Nephron progenitor cell (in vitro differentiated cells): ENCODE measurements around the gene ITGB5.

Experiments used
- DNase-seq: peaks from one replicate; pipeline ENCODE4 v3.0.0; 2021
- H3K27ac Mint-ChIP-seq: 2 replicates; pipeline ENCODE4 v1.8.0; 2021; ENCODE audit warnings: mild to moderate bottlenecking, moderate library complexity, mixed read lengths
- H3K27me3 Mint-ChIP-seq: 2 replicates; pipeline ENCODE4 v1.8.0; 2021; ENCODE audit warnings: mild to moderate bottlenecking, low read depth, mixed read lengths; ENCODE audit not compliant: poor library complexity
- H3K36me3 Mint-ChIP-seq: 2 replicates; pipeline ENCODE4 v1.8.0; 2021; ENCODE audit warnings: low read depth, mixed read lengths
- H3K4me1 Mint-ChIP-seq: 2 replicates; pipeline ENCODE4 v1.8.0; 2021; ENCODE audit warnings: mixed read lengths
- H3K4me3 Mint-ChIP-seq: 2 replicates; pipeline ENCODE4 v1.8.0; 2021; ENCODE audit warnings: mild to moderate bottlenecking, moderate library complexity, mixed read lengths
- H3K9me3 Mint-ChIP-seq: 2 replicates; pipeline ENCODE4 v1.8.0; 2021; ENCODE audit warnings: mild to moderate bottlenecking, moderate library complexity, mixed read lengths
- CTCF ChIP-seq: fragments of 200-600 bp; sonication (generic); IDR thresholded peaks from 2 replicates; pipeline ENCODE4 v1.5.0; 2021; ENCODE audit warnings: antibody characterized with exemption

Gene ITGB5

DNA sequence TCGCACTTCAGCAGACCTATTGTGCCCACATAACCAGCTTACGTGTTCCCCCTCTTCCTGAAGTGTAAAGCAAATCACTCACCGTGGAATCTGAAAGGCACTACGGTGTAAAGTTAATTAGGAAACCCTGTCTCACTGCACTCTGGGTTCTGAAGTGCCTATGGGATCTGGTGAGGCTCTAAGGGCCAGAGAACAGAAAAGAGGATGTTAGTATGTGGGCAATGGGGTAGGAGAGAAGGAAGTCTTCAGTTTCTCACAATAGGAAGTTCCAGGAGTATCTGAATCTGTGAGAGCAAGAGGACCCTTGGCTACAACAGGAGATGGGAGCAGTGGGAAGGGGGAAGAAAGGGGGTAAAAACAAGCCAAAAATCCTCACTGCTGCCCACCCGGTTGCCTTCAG, 71.4 kb downstream of the ITGB5 start:
- no peak for TF ChIP-seq CTCF

DNA sequence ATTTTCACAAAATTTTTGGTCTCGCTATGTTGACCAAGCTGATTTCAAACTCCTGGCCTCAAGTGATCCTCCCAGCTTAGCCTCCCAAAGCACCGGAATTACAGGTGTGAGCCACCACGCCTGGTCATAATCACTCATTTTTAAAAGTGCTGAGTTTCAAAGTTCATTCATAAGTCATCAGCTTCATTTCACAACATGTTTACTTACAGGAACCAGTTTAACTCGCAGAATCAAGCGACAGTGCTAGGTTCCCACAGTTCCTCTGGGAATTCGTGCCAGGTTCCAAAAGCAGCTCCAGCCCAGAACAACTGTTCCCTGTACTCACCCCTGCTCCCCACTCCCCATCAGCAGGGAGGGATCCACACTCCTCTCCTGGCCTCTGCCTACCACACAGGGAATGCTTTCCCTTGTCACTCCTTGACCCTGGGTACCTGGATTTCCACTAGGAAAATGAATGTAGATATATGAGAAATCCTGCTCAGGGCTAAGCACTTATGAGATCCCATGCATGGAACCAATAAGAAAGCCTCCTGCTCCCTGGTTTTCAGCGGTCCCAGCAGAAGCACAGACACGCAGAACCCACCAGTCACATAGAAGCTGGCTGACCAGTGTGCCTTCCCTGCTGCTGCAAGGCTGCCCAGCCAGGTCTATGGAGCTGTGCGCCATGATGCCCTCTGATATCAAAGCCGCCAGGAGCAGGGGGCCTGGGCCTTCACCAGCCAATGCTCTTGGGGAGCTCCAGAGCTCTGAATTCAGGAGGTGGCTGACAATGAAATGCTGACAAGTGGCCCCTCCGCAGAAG, 72.3 kb downstream of the ITGB5 start:
- Mint-ChIP-seq H3K27ac (peak overlapping the region; percentile 82), H3K4me3 (no peak overlapping the region), H3K27me3 (no peaks in the 10 kb centered on the region), H3K36me3 (peaks cover 23% of the 10 kb centered on the region), H3K9me3 (no peaks in the 10 kb centered on the region), H3K4me1 (peaks cover 38% of the 10 kb centered on the region)
- TF ChIP-seq CTCF: no peak
- no peak for DNase-seq

More for the DNA sequence above, 71.4 kb downstream of the ITGB5 start:
- Mint-ChIP-seq H3K9me3 (no peaks in the 10 kb centered on the region), H3K27me3 (no peaks in the 10 kb centered on the region), H3K27ac (peak overlapping the region; percentile 27), H3K36me3 (peaks cover 25% of the 10 kb centered on the region), H3K4me1 (peaks cover 36% of the 10 kb centered on the region), H3K4me3 (no peak overlapping the region)
- no peak for DNase-seq

- H3K4me1 Mint-ChIP-seq: peaks cover 38% of the 10 kb centered on the region
- DNase-seq: no peak
- no peaks in the 10 kb centered on the region for H3K9me3 Mint-ChIP-seq
- TF ChIP-seq CTCF: no peak
- H3K36me3 Mint-ChIP-seq: peaks cover 28% of the 10 kb centered on the region
- no peaks in the 10 kb centered on the region for H3K27me3 Mint-ChIP-seq
- no peak overlapping the region for H3K4me3 Mint-ChIP-seq
- H3K27ac Mint-ChIP-seq: peak overlapping the region; percentile 66
Observed at GRCh38 chr3:124813541-124813940, 73.6 kb downstream of the ITGB5 start.

- peaks cover 33% of the 10 kb centered on the region for H3K4me1 Mint-ChIP-seq
- H3K27ac Mint-ChIP-seq: peak overlapping the region; percentile 78
- no peaks in the 10 kb centered on the region for H3K9me3 Mint-ChIP-seq
- H3K27me3 Mint-ChIP-seq: no peaks in the 10 kb centered on the region
- peaks cover 33% of the 10 kb centered on the region for H3K36me3 Mint-ChIP-seq
- DNase-seq: no peak
- H3K4me3 Mint-ChIP-seq: no peak overlapping the region
- no peak for TF ChIP-seq CTCF
Observed at GRCh38 chr3:124812291-124813265, 74.6 kb downstream of the ITGB5 start.

DNA sequence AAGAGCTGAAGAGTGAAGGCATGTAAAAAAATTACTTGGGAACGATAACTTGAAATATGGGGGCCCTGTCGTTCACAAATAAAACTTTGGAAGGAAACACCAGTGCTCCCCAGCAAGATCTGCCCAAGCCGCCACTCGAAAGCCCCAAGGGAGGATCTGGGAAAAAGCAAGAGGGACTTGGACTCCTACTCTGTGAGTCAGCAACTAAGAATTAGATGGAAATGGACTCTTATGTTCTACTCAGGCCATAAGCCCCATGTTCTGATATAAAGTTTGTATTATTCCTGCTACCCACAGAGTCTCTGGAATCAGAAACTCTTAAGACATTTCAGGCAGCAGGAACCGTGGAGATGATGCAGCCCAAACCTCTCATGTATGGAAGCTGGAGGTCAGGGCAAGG, 75.7 kb downstream of the ITGB5 start:
- Mint-ChIP-seq H3K36me3 (peaks cover 25% of the 10 kb centered on the region), H3K4me1 (peaks cover 33% of the 10 kb centered on the region), H3K27me3 (no peaks in the 10 kb centered on the region), H3K4me3 (no peak overlapping the region), H3K9me3 (no peaks in the 10 kb centered on the region), H3K27ac (no peak overlapping the region)
- DNase-seq: no peak
- TF ChIP-seq CTCF: no peak
